Gastrocnemius medialis (tissue), 4 donors: Measurements from ENCODE around the gene TTC16. TPM values are rescaled to one million over a fixed set of nuclear protein-coding genes. Genes with fewer than 3 reads are reported as not detected.

Experiments used
- ATAC-seq, 2 donors: fragments of 150-250 bp; one replicate each; pipeline ENCODE4 v1.9.1; 2016
- DNase-seq, 2 donors: peaks; one replicate each; pipeline ENCODE4 v3.0.0-alpha.2; 2019
- H3K27ac ChIP-seq, 4 donors: fragments of 200-600 bp; sonication (generic); 1 replicate in 1 of 4; 2 replicates in 3 of 4; pipeline ENCODE4 v1.5.1; 2016 to 2018; ENCODE audit warnings: mild to moderate bottlenecking in 2 of 4, moderate library complexity in 1 of 4
- H3K27me3 ChIP-seq, 3 donors: fragments of 200-600 bp; sonication (generic) in 2 of 3; 1 replicate in 1 of 3; 2 replicates in 2 of 3; pipeline versions ENCODE4 v1.5.1 to v1.6.0; 2016 to 2019; ENCODE audit warnings: mild to moderate bottlenecking in 1 of 3, moderate library complexity in 1 of 3
- H3K36me3 ChIP-seq, 2 donors: fragments of 200-600 bp; sonication (generic) in 1 of 2; one replicate each; pipeline ENCODE4 v1.5.1; 2017 to 2018
- H3K4me1 ChIP-seq, 2 donors: fragments of 200-600 bp; sonication (generic) in 1 of 2; one replicate each; pipeline ENCODE4 v1.5.1; 2016 to 2017; ENCODE audit warnings: mild to moderate bottlenecking in 2 of 2
- H3K4me3 ChIP-seq, 4 donors: fragments of 200-600 bp; sonication (generic) in 3 of 4; 1 replicate in 1 of 4; 2 replicates in 3 of 4; pipeline ENCODE4 v1.5.1; 2016 to 2019; ENCODE audit warnings: mild to moderate bottlenecking in 2 of 4
- H3K9me3 ChIP-seq, 3 donors: fragments of 200-600 bp; sonication (generic) in 2 of 3; 1 replicate in 1 of 3; 2 replicates in 2 of 3; pipeline ENCODE4 v1.5.1; 2016 to 2019
- CTCF ChIP-seq, 5 experiments: fragments of 450-650 bp in 3 of 5; fragments of 200-600 bp in 2 of 5; sonication (generic) in 2 of 5; IDR thresholded peaks in 4 of 5; conservative IDR thresholded peaks in 1 of 5; 1 replicate in 4 of 5; 2 replicates in 1 of 5; pipeline ENCODE4 v1.5.1; 2016 to 2019; ENCODE audit warnings: antibody characterized with exemption in 5 of 5, mild to moderate bottlenecking in 3 of 5, moderate library complexity in 3 of 5
- POLR2A ChIP-seq, 2 donors: fragments of 450-650 bp; IDR thresholded peaks; one replicate each; pipeline ENCODE4 v1.6.1; 2017; ENCODE audit warnings: antibody characterized with exemption in 2 of 2, mild to moderate bottlenecking in 2 of 2, moderate library complexity in 2 of 2
- in situ Hi-C, 4 donors: fragments of 200-750 bp; cut with MboI; loops; one replicate each; pipeline versions ENCODE4 v1.15.0 to v1.8.0; 2017; ENCODE audit warnings: low sequenced_read_pairs in 4 of 4
- intact Hi-C: fragments of 100-400 bp; cut with DNase I; formaldehyde crosslinking; loops from one replicate; pipeline ENCODE4 v1.15.1; 2023; ENCODE audit warnings: low total_unique reads
- total RNA-seq, 4 donors: library from RNA; depleted of rRNA; stranded (reverse); fragments of >200 nt; gene quantifications; one replicate each; pipeline versions ENCODE4 v1.1.0 to v1.2.3, GENCODE V29; 2016

TTC16 gene
- total RNA-seq, 4 donors from 2014 or later, result not detected

- no peak overlapping the region for H3K4me3 ChIP-seq
- H3K27me3 ChIP-seq, result no peaks in the 10 kb centered on the region
- no peak overlapping the region for H3K27ac ChIP-seq
- ATAC-seq (no peak), DNase-seq (no peak)
- in situ Hi-C loops, result no loop called here
- TF ChIP-seq CTCF (IDR thresholded peaks at IDR 0.05 in 4 of 5, conservative IDR thresholded peaks at IDR 0.05 in 1 of 5), result no peak
- H3K9me3 ChIP-seq, result no peaks in the 10 kb centered on the region
- H3K36me3 ChIP-seq, result peaks cover 0 to 38% of the 10 kb centered on the region in 2 donors
- peaks cover 0 to 2% of the 10 kb centered on the region in 2 donors for H3K4me1 ChIP-seq
- intact Hi-C loops, result no loop called here
Measured at GRCh38 chr9:127673234-127673633, 42.6 kb upstream of the TTC16 start.

- Histone ChIP-seq H3K9me3 (no peaks in the 10 kb centered on the region), H3K4me3 (no peak overlapping the region), H3K36me3 (peaks cover 0 to 38% of the 10 kb centered on the region in 2 donors), H3K27ac (peak overlapping the region in 2 of 4 donors; percentile 18 to 46), H3K27me3 (no peaks in the 10 kb centered on the region), H3K4me1 (peaks cover 0 to 2% of the 10 kb centered on the region in 2 donors)
- TF ChIP-seq CTCF (IDR thresholded peaks at IDR 0.05 in 4 of 5, conservative IDR thresholded peaks at IDR 0.05 in 1 of 5), result no peak
- TF ChIP-seq POLR2A (IDR thresholded peaks at IDR 0.05), result no peak
- in situ Hi-C loops (no loop called here), intact Hi-C loops (no loop called here)
- ATAC-seq (peak; percentile 86 to 89), DNase-seq (peak in 1 of 2 donors; percentile 28)
Measured at GRCh38 chr9:127676638-127677037, 39.2 kb upstream of the TTC16 start.

- no peaks in the 10 kb centered on the region for H3K9me3 ChIP-seq
- no peak for ATAC-seq
- H3K4me3 ChIP-seq, result no peak overlapping the region
- intact Hi-C loops, result no loop called here
- no peak for DNase-seq
- no peak overlapping the region for H3K27ac ChIP-seq
- H3K4me1 ChIP-seq, result peaks cover 12 to 20% of the 10 kb centered on the region in 2 donors
- in situ Hi-C loops, result no loop called here
- TF ChIP-seq POLR2A (IDR thresholded peaks at IDR 0.05) (no peak), CTCF (IDR thresholded peaks at IDR 0.05 in 4 of 5, conservative IDR thresholded peaks at IDR 0.05 in 1 of 5) (no peak)
- no peaks in the 10 kb centered on the region for H3K27me3 ChIP-seq
- peaks cover 0 to 14% of the 10 kb centered on the region in 2 donors for H3K36me3 ChIP-seq
Measured at GRCh38 chr9:127679506-127679905, 36.4 kb upstream of the TTC16 start.

GRCh38 chr9:127680226-127680625 is 35.7 kb upstream of the TTC16 start:
- H3K4me1 ChIP-seq, result peaks cover 12 to 20% of the 10 kb centered on the region in 2 donors
- DNase-seq (no peak), ATAC-seq (no peak)
- in situ Hi-C loops (no loop called here), intact Hi-C loops (loop anchor here (5.0 kb wide), 1 partner anchor 68 kb away; the partner anchor contains the start of gene STXBP1)
- H3K27me3 ChIP-seq, result no peaks in the 10 kb centered on the region
- H3K4me3 ChIP-seq, result no peak overlapping the region
- TF ChIP-seq CTCF (IDR thresholded peaks at IDR 0.05 in 4 of 5, conservative IDR thresholded peaks at IDR 0.05 in 1 of 5), result no peak
- no peak for TF ChIP-seq POLR2A (IDR thresholded peaks at IDR 0.05)
- H3K9me3 ChIP-seq, result no peaks in the 10 kb centered on the region
- no peak overlapping the region for H3K27ac ChIP-seq
- H3K36me3 ChIP-seq, result peaks cover 0 to 14% of the 10 kb centered on the region in 2 donors

DNA sequence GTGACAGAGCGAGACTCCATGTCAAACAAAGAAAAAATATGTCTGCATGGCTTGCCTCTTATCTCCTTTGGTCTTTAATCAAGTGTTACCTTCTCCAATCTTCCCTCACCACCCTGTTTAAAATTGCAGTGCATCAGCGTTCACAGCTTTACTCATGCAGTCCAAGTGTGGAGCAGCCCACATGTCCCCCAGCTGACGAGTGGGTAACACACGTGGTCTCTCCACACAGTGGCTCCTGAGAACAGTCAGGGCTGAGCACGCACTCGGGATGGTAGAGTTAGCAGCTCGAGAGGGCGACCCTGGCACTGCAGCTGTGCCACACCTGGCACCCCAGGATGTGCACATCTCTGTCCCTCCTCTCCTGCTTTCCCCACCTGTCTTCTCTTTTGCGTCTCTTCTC is 35.0 kb upstream of the TTC16 start:
- ATAC-seq (no peak), DNase-seq (no peak)
- Histone ChIP-seq H3K9me3 (no peaks in the 10 kb centered on the region), H3K4me3 (no peak overlapping the region), H3K27ac (no peak overlapping the region), H3K4me1 (peaks cover 12 to 20% of the 10 kb centered on the region in 2 donors), H3K27me3 (no peaks in the 10 kb centered on the region), H3K36me3 (peaks cover 0 to 14% of the 10 kb centered on the region in 2 donors)
- in situ Hi-C loops, result no loop called here
- intact Hi-C loops, result loop anchor here (5.0 kb wide), 1 partner anchor 69 kb away; the partner anchor contains the start of gene STXBP1
- TF ChIP-seq CTCF (IDR thresholded peaks at IDR 0.05 in 4 of 5, conservative IDR thresholded peaks at IDR 0.05 in 1 of 5) (no peak), POLR2A (IDR thresholded peaks at IDR 0.05) (no peak)
